ENCODE measurements around the gene ZC3H8.

The ZC3H8 gene

GRCh38 chr2:112174383-112174782, 80.5 kb downstream of the ZC3H8 start:
- H3K9me3 ChIP-seq (ENCODE audit: control insufficient read depth, low read depth, low read length) = no peaks in the 10 kb centered on the region
- no peaks in the 10 kb centered on the region for H3K4me1 ChIP-seq (ENCODE audit: control insufficient read depth, low read depth, low read length)
- no peak overlapping the region for H3K9ac ChIP-seq (ENCODE audit: low read length)
- no peaks in the 10 kb centered on the region for H3K36me3 ChIP-seq (ENCODE audit: control insufficient read depth, low read depth, low read length)
- no peak overlapping the region for H3K4me3 ChIP-seq (ENCODE audit: low read length)
- no peaks in the 10 kb centered on the region for H3K27me3 ChIP-seq (ENCODE audit: control insufficient read depth, insufficient read depth, low read length)
- H3K27ac ChIP-seq (ENCODE audit: low read length) = no peak overlapping the region

DNA sequence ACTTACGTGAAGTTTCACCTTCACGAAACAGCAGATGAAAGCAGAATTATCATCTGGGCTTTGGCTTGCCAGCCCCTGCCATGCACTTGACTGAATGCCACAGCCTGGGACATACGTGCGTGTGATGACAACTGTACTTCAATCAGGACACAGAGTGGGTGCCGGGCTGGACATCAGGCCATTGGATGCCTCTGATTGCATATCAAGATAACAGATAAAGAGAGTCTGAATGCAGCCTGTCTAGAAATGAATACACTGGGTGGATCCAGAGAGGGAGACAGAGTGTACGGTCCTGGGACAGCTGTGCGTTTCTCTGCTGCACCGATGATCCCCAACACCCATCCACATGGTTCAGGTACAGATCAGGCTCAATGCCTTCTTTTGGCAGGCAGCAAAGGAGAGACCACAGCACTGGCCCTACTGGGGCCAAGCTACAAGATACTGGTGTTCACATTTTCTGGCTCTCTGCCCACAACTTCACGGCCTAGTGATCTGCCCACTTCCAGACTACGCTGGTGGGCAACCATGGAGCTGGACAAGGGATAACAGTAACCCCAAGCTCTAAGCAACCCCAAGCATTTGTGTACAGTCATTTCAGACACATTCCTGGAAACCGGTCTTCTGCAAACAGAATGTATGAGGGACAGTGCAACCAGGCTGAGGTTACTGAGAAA, 81.1 kb downstream of the ZC3H8 start:
- Histone ChIP-seq H3K9ac (ENCODE audit: low read length) (no peak overlapping the region), H3K4me3 (ENCODE audit: low read length) (no peak overlapping the region), H3K27ac (ENCODE audit: low read length) (no peak overlapping the region), H3K27me3 (ENCODE audit: control insufficient read depth, insufficient read depth, low read length) (no peaks in the 10 kb centered on the region), H3K4me1 (ENCODE audit: control insufficient read depth, low read depth, low read length) (no peaks in the 10 kb centered on the region), H3K9me3 (ENCODE audit: control insufficient read depth, low read depth, low read length) (no peaks in the 10 kb centered on the region), H3K36me3 (ENCODE audit: control insufficient read depth, low read depth, low read length) (no peaks in the 10 kb centered on the region)

DNA sequence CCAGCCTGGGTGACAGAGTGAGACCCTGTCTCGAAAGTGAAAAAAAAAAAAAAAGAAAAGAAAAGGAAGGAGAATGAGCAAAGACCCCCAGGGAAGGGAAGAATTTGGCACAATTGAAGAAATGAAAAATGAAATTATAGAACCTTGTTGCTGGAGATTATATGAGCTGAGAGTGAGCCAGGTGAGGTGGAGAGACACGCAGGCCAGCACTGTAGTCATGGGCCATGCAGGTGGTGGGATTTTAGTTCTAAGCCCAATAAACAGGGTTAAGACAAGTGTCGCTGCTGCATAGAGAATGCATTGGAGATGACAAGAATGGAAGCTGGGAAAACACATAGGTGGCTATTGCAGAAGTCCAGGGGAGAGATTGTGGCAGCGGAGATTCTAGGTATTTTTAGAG, 84.3 kb downstream of the ZC3H8 start:
- Histone ChIP-seq H3K9me3 (ENCODE audit: control insufficient read depth, low read depth, low read length) (no peaks in the 10 kb centered on the region), H3K4me1 (ENCODE audit: control insufficient read depth, low read depth, low read length) (no peaks in the 10 kb centered on the region), H3K27ac (ENCODE audit: low read length) (no peak overlapping the region), H3K27me3 (ENCODE audit: control insufficient read depth, insufficient read depth, low read length) (no peaks in the 10 kb centered on the region), H3K36me3 (ENCODE audit: control insufficient read depth, low read depth, low read length) (no peaks in the 10 kb centered on the region), H3K9ac (ENCODE audit: low read length) (no peak overlapping the region), H3K4me3 (ENCODE audit: low read length) (no peak overlapping the region)

DNA sequence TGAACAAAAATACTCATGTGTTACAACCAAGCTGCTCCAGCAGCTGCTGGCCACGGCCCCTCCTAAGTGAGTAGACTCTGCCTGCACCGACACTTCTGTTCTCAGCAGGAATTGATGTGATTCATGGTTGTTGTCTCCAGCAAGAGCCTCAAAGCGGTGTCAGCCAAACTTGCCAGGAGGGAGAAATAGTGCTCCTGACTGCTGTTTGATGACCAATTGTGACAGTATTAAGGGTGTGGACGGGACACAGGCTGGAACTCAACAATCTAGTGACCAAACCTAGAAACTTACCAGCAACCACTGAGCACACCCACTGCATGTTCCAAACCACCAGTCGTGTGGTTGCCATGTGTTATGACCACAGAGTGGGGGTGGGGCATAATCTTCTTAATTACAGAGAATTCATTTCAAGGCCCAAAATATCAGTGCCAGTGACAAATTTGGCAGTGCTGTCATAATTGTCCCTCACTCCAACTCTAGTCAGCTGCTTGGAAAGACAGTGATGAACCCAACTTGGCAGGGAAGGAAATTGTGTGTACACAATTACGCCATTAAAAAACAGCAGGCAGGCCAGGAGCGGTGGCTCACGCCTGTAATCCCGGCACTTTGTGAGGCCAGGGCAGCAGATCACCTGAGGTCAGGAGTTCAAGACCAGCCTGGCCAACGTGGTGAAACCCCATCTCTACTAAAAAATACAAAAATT, 86.3 kb downstream of the ZC3H8 start:
- H3K9ac ChIP-seq (ENCODE audit: low read length) = no peak overlapping the region
- no peak overlapping the region for H3K27ac ChIP-seq (ENCODE audit: low read length)
- H3K4me3 ChIP-seq (ENCODE audit: low read length) = no peak overlapping the region
- H3K9me3 ChIP-seq (ENCODE audit: control insufficient read depth, low read depth, low read length) = no peaks in the 10 kb centered on the region
- no peaks in the 10 kb centered on the region for H3K36me3 ChIP-seq (ENCODE audit: control insufficient read depth, low read depth, low read length)
- no peaks in the 10 kb centered on the region for H3K4me1 ChIP-seq (ENCODE audit: control insufficient read depth, low read depth, low read length)
- H3K27me3 ChIP-seq (ENCODE audit: control insufficient read depth, insufficient read depth, low read length) = no peaks in the 10 kb centered on the region

- H3K4me3 ChIP-seq (ENCODE audit: low read length) = no peak overlapping the region
- H3K27ac ChIP-seq (ENCODE audit: low read length) = no peak overlapping the region
- no peaks in the 10 kb centered on the region for H3K9me3 ChIP-seq (ENCODE audit: control insufficient read depth, low read depth, low read length)
- H3K9ac ChIP-seq (ENCODE audit: low read length) = no peak overlapping the region
- H3K4me1 ChIP-seq (ENCODE audit: control insufficient read depth, low read depth, low read length) = no peaks in the 10 kb centered on the region
- H3K27me3 ChIP-seq (ENCODE audit: control insufficient read depth, insufficient read depth, low read length) = no peaks in the 10 kb centered on the region
- no peaks in the 10 kb centered on the region for H3K36me3 ChIP-seq (ENCODE audit: control insufficient read depth, low read depth, low read length)
Measured at GRCh38 chr2:112166806-112167499, 87.9 kb downstream of the ZC3H8 start.

- Histone ChIP-seq H3K27ac (ENCODE audit: low read length) (no peak overlapping the region), H3K27me3 (ENCODE audit: control insufficient read depth, insufficient read depth, low read length) (no peaks in the 10 kb centered on the region), H3K36me3 (ENCODE audit: control insufficient read depth, low read depth, low read length) (no peaks in the 10 kb centered on the region), H3K9ac (ENCODE audit: low read length) (no peak overlapping the region), H3K4me1 (ENCODE audit: control insufficient read depth, low read depth, low read length) (no peaks in the 10 kb centered on the region), H3K4me3 (ENCODE audit: low read length) (no peak overlapping the region), H3K9me3 (ENCODE audit: control insufficient read depth, low read depth, low read length) (no peaks in the 10 kb centered on the region)
Measured at GRCh38 chr2:112165296-112165695, 89.5 kb downstream of the ZC3H8 start.

GRCh38 chr2:112164876-112165275, 90.0 kb downstream of the ZC3H8 start:
- no peaks in the 10 kb centered on the region for H3K9me3 ChIP-seq (ENCODE audit: control insufficient read depth, low read depth, low read length)
- H3K4me3 ChIP-seq (ENCODE audit: low read length) = no peak overlapping the region
- H3K9ac ChIP-seq (ENCODE audit: low read length) = no peak overlapping the region
- H3K27ac ChIP-seq (ENCODE audit: low read length) = no peak overlapping the region
- no peaks in the 10 kb centered on the region for H3K4me1 ChIP-seq (ENCODE audit: control insufficient read depth, low read depth, low read length)
- no peaks in the 10 kb centered on the region for H3K27me3 ChIP-seq (ENCODE audit: control insufficient read depth, insufficient read depth, low read length)
- no peaks in the 10 kb centered on the region for H3K36me3 ChIP-seq (ENCODE audit: control insufficient read depth, low read depth, low read length)

DNA sequence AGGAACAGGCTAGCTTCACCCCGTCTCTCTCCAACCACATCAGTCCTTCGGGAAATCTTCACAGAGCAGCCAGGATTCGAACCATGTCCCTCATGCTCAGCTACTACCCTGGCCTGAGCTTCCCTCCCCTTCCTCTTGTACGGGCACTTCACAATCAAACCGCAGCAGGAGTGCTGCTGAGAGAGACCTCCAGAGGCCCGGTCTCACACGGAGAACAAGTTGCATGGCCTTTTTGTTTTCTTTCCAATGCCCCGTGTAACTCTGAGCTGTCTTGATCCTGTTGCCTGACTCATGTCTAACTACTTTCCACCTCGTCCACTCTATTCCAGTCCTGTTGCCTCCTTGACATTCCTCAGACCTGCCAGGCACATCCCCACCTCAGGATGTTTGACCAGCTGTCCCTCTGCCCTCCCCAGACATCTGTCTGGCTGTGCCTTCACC, 91.3 kb downstream of the ZC3H8 start:
- H3K27ac ChIP-seq (ENCODE audit: low read length) = no peak overlapping the region
- no peak overlapping the region for H3K9ac ChIP-seq (ENCODE audit: low read length)
- no peaks in the 10 kb centered on the region for H3K9me3 ChIP-seq (ENCODE audit: control insufficient read depth, low read depth, low read length)
- no peaks in the 10 kb centered on the region for H3K4me1 ChIP-seq (ENCODE audit: control insufficient read depth, low read depth, low read length)
- H3K36me3 ChIP-seq (ENCODE audit: control insufficient read depth, low read depth, low read length) = no peaks in the 10 kb centered on the region
- H3K4me3 ChIP-seq (ENCODE audit: low read length) = no peak overlapping the region
- no peaks in the 10 kb centered on the region for H3K27me3 ChIP-seq (ENCODE audit: control insufficient read depth, insufficient read depth, low read length)

DNA sequence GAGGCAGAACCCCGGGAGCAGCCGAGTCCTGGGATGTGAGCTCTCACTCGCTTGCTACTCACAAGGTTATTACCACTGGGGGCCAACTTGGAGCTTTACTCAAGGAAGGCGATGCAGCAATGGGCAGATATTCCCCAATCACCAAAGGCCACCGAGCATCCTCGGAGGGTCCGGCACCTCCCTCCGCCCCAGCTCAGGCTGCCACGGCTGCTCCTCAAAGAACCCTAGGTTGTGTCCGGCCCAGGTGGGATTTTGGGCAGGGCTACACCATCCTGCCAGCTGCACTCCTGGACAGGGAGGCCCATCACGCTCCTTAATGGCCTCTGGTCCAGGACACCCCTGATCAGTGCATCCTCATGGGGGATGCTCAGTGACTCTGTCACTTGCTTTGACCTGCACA, 91.9 kb downstream of the ZC3H8 start:
- no peaks in the 10 kb centered on the region for H3K4me1 ChIP-seq (ENCODE audit: control insufficient read depth, low read depth, low read length)
- no peak overlapping the region for H3K9ac ChIP-seq (ENCODE audit: low read length)
- H3K9me3 ChIP-seq (ENCODE audit: control insufficient read depth, low read depth, low read length) = no peaks in the 10 kb centered on the region
- no peaks in the 10 kb centered on the region for H3K27me3 ChIP-seq (ENCODE audit: control insufficient read depth, insufficient read depth, low read length)
- no peak overlapping the region for H3K4me3 ChIP-seq (ENCODE audit: low read length)
- no peaks in the 10 kb centered on the region for H3K36me3 ChIP-seq (ENCODE audit: control insufficient read depth, low read depth, low read length)
- no peak overlapping the region for H3K27ac ChIP-seq (ENCODE audit: low read length)

DNA sequence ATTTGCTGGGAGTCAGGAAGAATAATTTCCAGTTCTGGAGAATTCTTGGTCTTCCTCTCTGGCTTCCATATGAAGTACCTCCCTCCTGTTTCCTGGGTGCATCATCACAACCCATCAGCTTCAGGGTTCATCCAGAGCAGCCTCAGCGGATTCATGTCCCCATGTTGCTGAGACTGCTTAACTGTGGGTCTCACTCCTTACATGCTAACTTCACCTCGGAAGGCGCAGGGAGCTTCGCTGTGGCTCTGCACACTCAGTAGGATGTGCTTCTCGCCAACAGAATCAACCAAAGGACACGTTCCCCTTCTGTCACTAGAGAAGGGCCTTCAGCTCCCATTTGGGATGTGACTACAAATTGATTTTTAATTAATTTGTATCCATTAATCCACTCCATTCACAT, 92.5 kb downstream of the ZC3H8 start:
- Histone ChIP-seq H3K36me3 (ENCODE audit: control insufficient read depth, low read depth, low read length) (no peaks in the 10 kb centered on the region), H3K27ac (ENCODE audit: low read length) (no peak overlapping the region), H3K9ac (ENCODE audit: low read length) (no peak overlapping the region), H3K4me1 (ENCODE audit: control insufficient read depth, low read depth, low read length) (no peaks in the 10 kb centered on the region), H3K4me3 (ENCODE audit: low read length) (no peak overlapping the region), H3K9me3 (ENCODE audit: control insufficient read depth, low read depth, low read length) (no peaks in the 10 kb centered on the region), H3K27me3 (ENCODE audit: control insufficient read depth, insufficient read depth, low read length) (no peaks in the 10 kb centered on the region)

Data from iPS-18a (cell line).